ENCODE data around the gene FASTKD1. TPM values are rescaled to one million over a fixed set of nuclear protein-coding genes. Genes with fewer than 3 reads are reported as not detected.

FASTKD1 gene
- polyA plus RNA-seq, 3 donors, result 9.1 to 16.9 (median 14.3) TPM

DNA sequence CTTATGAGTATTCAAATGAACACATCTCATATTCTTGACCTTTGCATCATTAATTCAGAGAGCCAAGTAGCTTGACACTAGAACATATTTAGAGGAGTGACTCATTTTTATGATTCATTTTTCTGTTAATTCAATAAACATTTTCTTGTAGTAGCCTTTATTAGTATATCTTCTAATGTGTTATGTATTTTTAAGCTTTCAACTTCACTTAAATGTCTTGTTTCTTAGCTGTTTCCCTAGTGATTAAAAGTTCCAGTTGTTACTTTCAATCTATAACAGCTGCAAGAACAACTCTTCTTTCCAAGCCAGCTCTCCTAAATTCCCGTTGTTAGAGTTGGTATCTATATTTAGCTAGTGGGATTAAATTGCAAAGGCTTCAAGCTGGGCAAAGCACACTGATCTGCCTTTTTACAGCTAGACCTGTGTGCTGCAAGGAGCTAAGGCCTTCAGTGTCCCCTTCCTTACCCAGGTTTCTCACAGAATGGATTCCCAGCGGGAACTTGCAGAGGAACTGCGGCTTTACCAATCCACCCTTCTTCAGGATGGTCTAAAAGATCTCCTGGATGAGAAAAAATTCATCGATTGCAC is 64.3 kb downstream of the FASTKD1 start, which contains the start of gene KLHL41:
TSS of gene KLHL41 (plus strand) at position 405 of the 588 bp plus-strand sequence. CDS start at position 482, 77 bp downstream.
- WGBS (ENCODE audit: insufficient coverage), result 100% methylated on average over 2 of the region's 4 CpGs
- H3K9me3 Mint-ChIP-seq, result peaks cover 0 to 11% (median 8%) of the 10 kb centered on the region in 7 donors

DNA sequence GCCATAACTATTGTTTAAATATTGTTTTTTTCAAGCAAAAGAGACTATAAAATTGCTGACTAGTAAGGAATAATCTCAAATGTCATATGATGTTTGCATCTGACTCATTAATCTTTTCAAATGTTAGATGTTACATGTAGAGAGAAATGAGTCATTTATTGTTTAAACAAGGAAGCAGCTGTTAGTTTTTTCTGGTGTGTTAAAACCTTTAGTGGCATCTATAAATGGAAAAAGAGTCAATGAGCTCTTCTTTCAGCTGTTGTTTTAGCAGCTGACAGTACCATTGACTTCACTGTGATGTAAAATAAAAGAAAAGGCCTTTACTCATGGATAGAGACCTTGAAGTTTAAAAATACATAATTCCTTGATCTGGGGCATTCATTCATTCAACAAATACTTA is 66.0 kb downstream of the FASTKD1 start:
- H3K4me3 Mint-ChIP-seq, result no peak overlapping the region
- H3K36me3 Mint-ChIP-seq, result peaks cover 0 to 6% of the 10 kb centered on the region in 2 donors
- TF ChIP-seq, protein P1, sequence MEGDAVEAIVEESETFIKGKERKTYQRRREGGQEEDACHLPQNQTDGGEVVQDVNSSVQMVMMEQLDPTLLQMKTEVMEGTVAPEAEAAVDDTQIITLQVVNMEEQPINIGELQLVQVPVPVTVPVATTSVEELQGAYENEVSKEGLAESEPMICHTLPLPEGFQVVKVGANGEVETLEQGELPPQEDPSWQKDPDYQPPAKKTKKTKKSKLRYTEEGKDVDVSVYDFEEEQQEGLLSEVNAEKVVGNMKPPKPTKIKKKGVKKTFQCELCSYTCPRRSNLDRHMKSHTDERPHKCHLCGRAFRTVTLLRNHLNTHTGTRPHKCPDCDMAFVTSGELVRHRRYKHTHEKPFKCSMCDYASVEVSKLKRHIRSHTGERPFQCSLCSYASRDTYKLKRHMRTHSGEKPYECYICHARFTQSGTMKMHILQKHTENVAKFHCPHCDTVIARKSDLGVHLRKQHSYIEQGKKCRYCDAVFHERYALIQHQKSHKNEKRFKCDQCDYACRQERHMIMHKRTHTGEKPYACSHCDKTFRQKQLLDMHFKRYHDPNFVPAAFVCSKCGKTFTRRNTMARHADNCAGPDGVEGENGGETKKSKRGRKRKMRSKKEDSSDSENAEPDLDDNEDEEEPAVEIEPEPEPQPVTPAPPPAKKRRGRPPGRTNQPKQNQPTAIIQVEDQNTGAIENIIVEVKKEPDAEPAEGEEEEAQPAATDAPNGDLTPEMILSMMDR (IDR thresholded peaks at IDR 0.05), result no peak
- Histone ChIP-seq H3K9ac (ENCODE audit: insufficient read depth, low read length, poor library complexity, severe bottlenecking) (no peak overlapping the region), H3K4me3 (replicated peaks in 1 of 3; ENCODE audit: low read depth in 2 of 3, low read length in 3 of 3) (no peak overlapping the region), H3K27me3 (ENCODE audit: control insufficient read depth in 2 of 2, insufficient read depth in 2 of 2, low read length in 2 of 2) (no peaks in the 10 kb centered on the region), H3K27ac (ENCODE audit: low read depth in 1 of 2, low read length in 2 of 2) (no peak overlapping the region), H3K4me1 (ENCODE audit: control insufficient read depth in 1 of 2, insufficient read depth in 2 of 2, low read length in 2 of 2) (no peaks in the 10 kb centered on the region), H2AFZ (ENCODE audit: insufficient read depth, low read depth, low read length, poor library complexity, severe bottlenecking) (no peak overlapping the region), H3K4me2 (replicated peaks; ENCODE audit: extremely low read depth, low read length, poor library complexity, severe bottlenecking) (no peak overlapping the region), H3K36me3 (replicated peaks in 1 of 2; ENCODE audit: control insufficient read depth in 1 of 2, insufficient read depth in 2 of 2, low read length in 2 of 2) (no peaks in the 10 kb centered on the region), H3K9me3 (replicated peaks in 1 of 2; ENCODE audit: control insufficient read depth in 1 of 2, insufficient read depth in 1 of 2, low read length in 2 of 2) (peaks cover 0 to 4% of the 10 kb centered on the region in 2 donors), H3K79me2 (ENCODE audit: insufficient read depth, low read length) (no peaks in the 10 kb centered on the region), H4K20me1 (ENCODE audit: insufficient read depth, low read length) (no peaks in the 10 kb centered on the region)
- H3K27me3 Mint-ChIP-seq (ENCODE audit: low read depth in 3 of 3), result no peaks in the 10 kb centered on the region
- DNase-seq, result no peak
- no peak overlapping the region for H3K27ac Mint-ChIP-seq
- intact Hi-C loops (cut with micrococcal nuclease), result no loop called here
- H3K9me3 Mint-ChIP-seq, result peaks cover 0 to 11% (median 8%) of the 10 kb centered on the region in 7 donors
- no peaks in the 10 kb centered on the region for H3K4me1 Mint-ChIP-seq

More for the DNA sequence above, 64.3 kb downstream of the FASTKD1 start, which contains the start of gene KLHL41:
- H3K4me2 ChIP-seq (replicated peaks; ENCODE audit: extremely low read depth, low read length, poor library complexity, severe bottlenecking), result no peak within 1 kb of the TSS
- no peak within 1 kb of the TSS for H3K27ac Mint-ChIP-seq
- H3K36me3 ChIP-seq (replicated peaks in 1 of 2; ENCODE audit: control insufficient read depth in 1 of 2, insufficient read depth in 2 of 2, low read length in 2 of 2), result no peaks in the 10 kb centered on the region
- intact Hi-C loops (cut with micrococcal nuclease), result no loop called here
- no peak within 1 kb of the TSS for H2AFZ ChIP-seq (ENCODE audit: insufficient read depth, low read depth, low read length, poor library complexity, severe bottlenecking)
- peaks cover 0 to 6% of the 10 kb centered on the region in 2 donors for H3K36me3 Mint-ChIP-seq
- no peak within 1 kb of the TSS for H3K4me3 ChIP-seq (replicated peaks in 1 of 3; ENCODE audit: low read depth in 2 of 3, low read length in 3 of 3)
- no peak within 1 kb of the TSS for H3K9ac ChIP-seq (ENCODE audit: insufficient read depth, low read length, poor library complexity, severe bottlenecking)
- no peak within 1 kb of the TSS for H3K4me3 Mint-ChIP-seq
- no peaks in the 10 kb centered on the region for H3K79me2 ChIP-seq (ENCODE audit: insufficient read depth, low read length)
- TF ChIP-seq, protein P1 (IDR thresholded peaks at IDR 0.05), result no peak
- H3K4me1 ChIP-seq (ENCODE audit: control insufficient read depth in 1 of 2, insufficient read depth in 2 of 2, low read length in 2 of 2), result no peaks in the 10 kb centered on the region
- no peaks in the 10 kb centered on the region for H3K27me3 ChIP-seq (ENCODE audit: control insufficient read depth in 2 of 2, insufficient read depth in 2 of 2, low read length in 2 of 2)
- no peaks in the 10 kb centered on the region for H3K4me1 Mint-ChIP-seq
- H4K20me1 ChIP-seq (ENCODE audit: insufficient read depth, low read length), result no peaks in the 10 kb centered on the region
- no peak for DNase-seq
- peaks cover 0 to 4% of the 10 kb centered on the region in 2 donors for H3K9me3 ChIP-seq (replicated peaks in 1 of 2; ENCODE audit: control insufficient read depth in 1 of 2, insufficient read depth in 1 of 2, low read length in 2 of 2)
- no peak within 1 kb of the TSS for H3K27ac ChIP-seq (ENCODE audit: low read depth in 1 of 2, low read length in 2 of 2)
- H3K27me3 Mint-ChIP-seq (ENCODE audit: low read depth in 3 of 3), result no peaks in the 10 kb centered on the region

Measured in CD14-positive monocyte (primary cell).